ENCODE results near the gene MCEMP1.

DNA sequence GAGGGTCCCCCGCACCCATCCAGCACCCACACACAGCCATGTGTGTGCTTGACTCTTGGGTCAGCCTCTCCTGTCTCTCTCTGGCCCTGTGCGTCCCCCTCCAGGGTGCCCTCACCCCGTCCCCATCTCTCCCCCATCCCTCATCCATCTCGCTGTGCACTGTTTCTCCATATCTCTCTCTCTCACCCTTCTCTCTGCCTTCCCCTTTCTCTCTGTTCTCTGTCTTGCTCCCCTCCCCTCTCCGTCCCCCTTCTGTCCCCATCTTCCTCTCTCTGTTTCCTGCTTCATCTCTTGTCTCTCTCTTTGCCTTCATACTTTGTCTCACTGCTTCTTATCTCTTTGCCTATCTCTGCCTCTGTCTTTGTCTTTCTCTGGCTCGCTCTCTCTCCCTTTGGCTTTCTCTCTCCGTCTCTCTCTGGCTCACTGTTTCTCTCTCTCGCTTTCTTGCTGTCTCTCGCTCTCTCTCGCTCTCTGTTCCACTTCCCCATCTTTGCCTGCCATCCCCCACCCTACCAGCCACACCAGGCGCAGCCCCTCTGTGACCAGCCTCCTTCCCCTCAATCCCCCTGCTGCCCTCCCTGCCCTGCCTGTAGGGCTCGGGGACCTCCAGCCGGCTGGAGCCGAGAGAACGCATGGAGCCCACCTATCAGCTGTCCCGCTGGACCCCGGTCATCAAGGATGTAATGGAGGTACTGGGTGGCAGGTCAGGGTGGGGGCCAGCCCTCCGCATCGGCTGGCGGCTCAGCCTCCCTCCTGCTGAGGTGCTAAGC lies 31.0 kb upstream of the MCEMP1 start:
- TF ChIP-seq POLR2A (IDR thresholded peaks at IDR 0.05), result no peak
- no peak for TF ChIP-seq CTCF (IDR thresholded peaks at IDR 0.05)
